NCI-H146 treated with DMSO at 0.1 percent for 48 hours (cell line): Measurements from ENCODE around the gene KRT3.

Experiments
- DNase-seq: peaks from one replicate; lab custom pipeline; 2025; ENCODE audit not compliant: unreplicated experiment; lab: John Stamatoyannopoulos, UW

KRT3 gene

GRCh38 chr12:52783563-52784316 lies 12.2 kb downstream of the KRT3 start:
- DNase-seq = no peak

GRCh38 chr12:52782502-52782901 lies 13.4 kb downstream of the KRT3 start:
- DNase-seq = no peak

DNA sequence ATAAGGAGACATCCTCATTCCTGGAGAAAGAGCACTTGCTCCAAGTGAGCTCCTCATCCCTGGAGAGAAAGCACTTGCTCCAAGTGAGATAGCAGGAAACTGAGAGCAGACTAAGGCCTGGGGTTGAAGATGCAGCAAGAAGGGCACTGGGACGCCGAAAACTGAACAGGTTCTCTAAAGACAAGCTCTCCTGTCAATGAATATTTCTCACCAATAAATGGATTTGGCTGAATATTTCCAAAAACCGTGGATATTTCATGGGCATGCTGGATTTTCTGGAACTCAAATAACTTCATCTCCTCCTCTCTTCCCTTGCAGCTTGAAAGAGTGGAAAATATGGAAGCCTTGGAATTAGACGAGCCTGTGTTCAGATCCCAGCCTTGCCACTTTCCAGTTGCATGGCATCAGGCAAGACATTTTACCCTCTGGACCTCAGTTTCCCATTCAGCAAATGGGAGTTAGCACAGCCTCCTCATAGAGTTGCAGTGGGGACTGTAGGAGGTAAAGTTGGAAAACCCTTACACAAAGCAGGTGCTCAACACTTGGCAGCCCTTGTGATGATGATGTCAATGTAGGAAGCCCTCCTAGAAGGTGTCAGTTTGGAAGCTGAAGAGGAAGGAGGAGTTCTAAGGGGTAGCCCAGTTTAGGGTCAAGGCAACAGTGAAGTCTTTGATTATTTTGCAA lies 14.4 kb downstream of the KRT3 start:
- no peak for DNase-seq

GRCh38 chr12:52779914-52780313 lies 16.0 kb downstream of the KRT3 start:
- DNase-seq = no peak

DNA sequence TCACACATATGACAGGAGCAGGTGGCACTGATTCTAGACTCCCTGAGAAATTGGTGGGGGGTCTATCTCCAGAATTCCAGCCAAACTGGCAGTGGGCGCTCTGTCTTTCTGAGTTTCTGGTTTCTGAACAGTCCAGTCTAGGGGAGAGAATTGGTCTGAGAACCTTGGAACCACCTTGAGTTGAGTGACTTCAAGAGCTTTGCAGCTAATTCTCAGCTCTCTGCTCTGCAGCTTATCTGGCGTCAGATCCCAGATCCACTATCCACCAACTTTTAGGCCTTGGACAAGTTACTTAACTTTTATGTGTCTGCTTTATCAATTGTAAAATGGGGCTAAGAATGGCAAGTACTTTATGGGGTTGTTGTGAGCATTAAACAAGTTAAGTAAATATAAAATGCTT lies 17.1 kb downstream of the KRT3 start:
- no peak for DNase-seq

- no peak for DNase-seq
These were observed 18.4 kb downstream of the KRT3 start for GRCh38 chr12:52777566-52777965.

- DNase-seq = no peak
These were observed 19.0 kb downstream of the KRT3 start, which contains the start of gene KRT76 for GRCh38 chr12:52776913-52777395. TSS of gene KRT76 (minus strand) at chr12:52777345. CDS start at chr12:52777291, 54 bp downstream.

GRCh38 chr12:52776435-52776834 lies 19.5 kb downstream of the KRT3 start:
- no peak for DNase-seq

- DNase-seq = no peak
These were observed 21.2 kb downstream of the KRT3 start for GRCh38 chr12:52774629-52775250.

DNA sequence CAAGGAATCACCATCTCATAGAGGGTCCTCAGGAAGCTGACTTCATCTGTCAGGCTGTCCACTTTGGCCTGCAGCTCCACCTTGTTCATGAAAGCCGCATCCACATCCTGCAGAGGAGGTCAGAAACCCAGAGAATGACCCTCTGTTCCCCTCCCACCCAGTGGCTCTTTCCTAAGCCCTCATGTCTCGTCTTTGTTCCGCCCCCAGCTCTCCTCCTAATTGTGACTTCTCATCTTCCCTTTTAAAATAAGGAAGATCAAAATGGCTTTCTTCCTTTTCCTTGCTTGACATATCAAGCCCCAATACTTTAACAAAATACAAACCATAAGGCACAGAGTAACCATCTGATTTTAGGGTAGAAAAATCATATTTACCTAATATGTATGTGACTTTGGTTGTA lies 23.1 kb downstream of the KRT3 start:
- no peak for DNase-seq

DNA sequence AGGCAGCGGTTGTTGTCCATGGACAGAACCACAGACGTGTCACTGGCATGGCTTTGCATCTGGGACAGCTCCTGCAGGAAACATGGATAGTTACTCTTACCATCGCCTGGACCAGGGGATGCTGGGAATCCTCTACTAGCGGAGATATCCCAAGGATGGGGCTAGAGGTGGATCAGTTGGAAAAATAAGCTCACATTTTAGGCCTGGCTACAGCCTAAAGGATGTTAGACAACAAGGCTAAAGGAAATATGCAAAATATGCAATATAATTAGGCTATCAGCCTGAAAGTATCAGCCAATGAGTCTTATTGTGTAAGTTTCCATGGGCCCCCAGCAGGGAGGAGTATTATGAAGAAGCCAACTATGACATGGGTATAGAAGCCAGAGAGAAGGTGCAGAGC lies 23.7 kb downstream of the KRT3 start:
- no peak for DNase-seq

- DNase-seq = no peak
These were observed 24.4 kb downstream of the KRT3 start for GRCh38 chr12:52771505-52771904.

GRCh38 chr12:52771088-52771487 lies 24.8 kb downstream of the KRT3 start:
- no peak for DNase-seq

GRCh38 chr12:52769946-52770345 lies 26.0 kb downstream of the KRT3 start:
- DNase-seq = no peak

- DNase-seq = no peak
These were observed 26.6 kb downstream of the KRT3 start for GRCh38 chr12:52769354-52769753.

DNA sequence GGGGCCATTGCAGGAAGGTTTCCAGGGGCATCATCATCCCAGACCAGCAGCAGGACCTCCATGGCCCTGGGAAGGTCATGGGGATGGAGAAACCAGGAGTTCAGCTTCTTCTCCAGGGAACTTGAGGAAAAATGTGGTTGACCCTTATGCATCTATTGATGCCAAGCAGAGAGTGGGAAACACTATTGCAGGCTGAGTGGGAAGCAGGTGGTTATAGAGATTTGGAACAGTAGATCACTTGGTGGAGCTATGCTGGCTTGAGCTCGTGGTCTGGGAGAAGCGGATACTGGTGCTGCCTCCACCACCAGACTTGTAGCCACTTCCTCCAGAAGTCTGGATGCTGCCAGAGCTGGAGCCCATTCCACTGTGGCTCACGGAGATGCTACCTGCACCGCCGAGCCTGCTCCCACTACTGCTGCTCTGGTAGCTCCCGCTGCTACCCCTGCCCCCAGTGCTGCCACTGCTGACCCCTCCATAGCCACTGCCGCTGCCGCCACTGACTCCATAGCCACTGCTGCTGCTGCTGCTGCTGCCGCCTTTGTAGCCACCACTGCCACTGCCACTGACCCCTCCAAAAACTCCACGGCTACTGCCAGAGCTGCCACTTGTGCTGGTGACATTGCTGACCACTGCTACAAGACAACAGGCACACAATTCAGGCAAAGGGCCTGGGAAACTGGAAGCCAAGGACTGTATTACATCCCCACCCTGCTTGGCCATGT lies 27.3 kb downstream of the KRT3 start:
- no peak for DNase-seq

DNA sequence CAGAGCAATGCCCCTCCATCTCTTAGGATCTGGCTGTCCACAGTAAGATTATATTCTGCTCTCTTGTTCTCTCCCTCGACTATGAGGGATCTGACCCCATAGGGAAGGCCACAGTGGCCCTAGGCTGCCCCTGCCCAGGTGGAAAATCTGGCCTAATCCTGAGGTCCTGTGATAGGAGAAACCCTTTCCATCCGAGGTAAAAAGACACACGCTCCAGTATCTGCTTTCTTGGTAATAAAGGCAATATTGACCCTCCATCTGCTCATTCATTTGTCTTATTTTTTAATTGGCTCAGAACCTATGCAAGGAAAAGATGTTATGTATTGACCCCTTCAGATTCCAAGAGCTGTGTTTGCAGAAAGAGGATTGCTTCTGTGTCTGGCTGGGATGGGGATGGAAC lies 28.5 kb downstream of the KRT3 start:
- no peak for DNase-seq

GRCh38 chr12:52767020-52767379 lies 28.9 kb downstream of the KRT3 start:
- no peak for DNase-seq

GRCh38 chr12:52766351-52767019 lies 29.4 kb downstream of the KRT3 start:
- DNase-seq = no peak

GRCh38 chr12:52765702-52766101 lies 30.2 kb downstream of the KRT3 start:
- no peak for DNase-seq

DNA sequence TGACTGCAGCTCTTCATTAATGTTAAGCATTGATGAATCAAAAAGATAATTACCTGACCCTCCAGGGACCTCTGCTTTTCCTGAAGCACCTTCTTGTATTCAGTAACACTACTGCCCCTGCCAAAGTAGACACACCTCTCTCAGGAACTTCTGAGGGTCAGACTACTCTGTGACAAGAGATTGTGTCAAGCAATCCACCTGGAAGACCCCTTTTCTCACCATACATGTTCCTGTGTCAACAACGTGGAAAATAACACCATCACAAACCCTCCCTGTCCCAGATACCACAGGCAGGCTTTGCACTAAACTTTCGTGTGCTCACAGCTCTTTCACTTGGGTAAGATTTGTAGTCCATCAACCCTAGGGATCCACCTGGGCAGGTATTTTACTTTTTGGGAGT lies 31.9 kb downstream of the KRT3 start:
- DNase-seq = no peak
